NCI-H1417 treated with DMSO at 0.1 percent for 48 hours (cell line): Measurements from ENCODE around the gene NES.

ENCODE experiments used
- DNase-seq: peaks from one replicate; lab custom pipeline; 2025; lab: John Stamatoyannopoulos, UW

Gene NES

GRCh38 chr1:156622581-156623297, 54.5 kb downstream of the NES start:
- DNase-seq, result no peak

GRCh38 chr1:156619582-156619955, 57.6 kb downstream of the NES start:
- no peak for DNase-seq

GRCh38 chr1:156618853-156619581, 58.2 kb downstream of the NES start, which contains the start of gene HAPLN2:
TSS of gene HAPLN2 (plus strand) at chr1:156619415. CDS start at chr1:156623491, 4,076 bp downstream.
- no peak for DNase-seq
